SK-N-SH (cell line): ENCODE measurements around the gene ATXN2. TPM values are rescaled to one million over a fixed set of nuclear protein-coding genes. Genes with fewer than 3 reads are reported as not detected.

Experiments
- CTCF ChIA-PET: fragments of 300-600, 350-600 bp; formaldehyde crosslinking; extraction: SDS; loops from one replicate; lab custom pipeline; 2021; lab: Yijun Ruan, JAX
- POLR2A ChIA-PET: fragments of 350-600 bp; sonication (Branson Sonifier 250); formaldehyde crosslinking; extraction: SDS; loops from one replicate; lab custom pipeline; 2020; ENCODE audit warnings: antibody characterized with exemption, inconsistent platforms; lab: Yijun Ruan, JAX
- DNase-seq: peaks from one replicate; pipeline ENCODE4 v3.0.0; 2012
- H2AFZ ChIP-seq: fragments of 200-600 bp; sonication (generic); 2 replicates; pipeline ENCODE4 v1.8.1; 2016; ENCODE audit warnings: antibody characterized with exemption, mild to moderate bottlenecking, low read depth
- H3F3A ChIP-seq: fragments of 200-600 bp; sonication (generic); replicated peaks from 2 replicates; pipeline ENCODE3; 2016; ENCODE audit warnings: antibody characterized with exemption, mild to moderate bottlenecking; ENCODE audit not compliant: insufficient read depth
- H3K27ac ChIP-seq, 2 experiments: fragments of 200-500 bp in 1 of 2; fragments of 200-600 bp in 1 of 2; sonication (Bioruptor generic) in 1 of 2; sonication (generic), shearing (Covaris generic) in 1 of 2; 2 replicates each; pipeline versions ENCODE4 v1.5.1 to v1.6.1; 2014 to 2016; ENCODE audit warnings: low read depth in 2 of 2, inconsistent platforms in 1 of 2, low read length in 1 of 2, mild to moderate bottlenecking in 1 of 2, mixed read lengths in 1 of 2
- H3K27me3 ChIP-seq: fragments of 200-600 bp; sonication (generic), shearing (Covaris generic); 2 replicates; pipeline ENCODE4 v1.6.1; 2016; ENCODE audit warnings: mixed run types; ENCODE audit not compliant: insufficient read depth
- H3K36me3 ChIP-seq, 2 experiments: fragments of 200-500 bp in 1 of 2; fragments of 200-600 bp in 1 of 2; sonication (Bioruptor generic) in 1 of 2; sonication (generic) in 1 of 2; replicated peaks in 1 of 2; 2 replicates each; pipeline versions ENCODE3 to v1.5.1; 2014 to 2016; ENCODE audit warnings: low read length in 1 of 2, mild to moderate bottlenecking in 1 of 2; ENCODE audit not compliant: insufficient read depth in 2 of 2, control insufficient read depth in 1 of 2
- H3K4me1 ChIP-seq, 2 experiments: fragments of 200-500 bp in 1 of 2; fragments of 200-600 bp in 1 of 2; sonication (Bioruptor generic) in 1 of 2; sonication (generic), shearing (Covaris generic) in 1 of 2; 2 replicates each; pipeline versions ENCODE4 v1.5.1 to v1.6.1; 2014 to 2016; ENCODE audit warnings: low read depth in 1 of 2, low read length in 1 of 2, mixed run types in 1 of 2; ENCODE audit not compliant: insufficient read depth in 2 of 2, control insufficient read depth in 1 of 2
- H3K4me2 ChIP-seq: fragments of 200-600 bp; sonication (generic), shearing (Covaris generic); 2 replicates; pipeline ENCODE4 v1.6.1; 2017; ENCODE audit warnings: mixed run types
- H3K4me3 ChIP-seq, 2 experiments: fragments of 200-500 bp in 1 of 2; fragments of 200-600 bp in 1 of 2; sonication (Bioruptor generic) in 1 of 2; sonication (generic), shearing (Covaris generic) in 1 of 2; 2 replicates each; pipeline versions ENCODE4 v1.5.1 to v1.8.1; 2014 to 2016; ENCODE audit warnings: low read depth in 2 of 2, inconsistent platforms in 1 of 2, low read length in 1 of 2, mild to moderate bottlenecking in 1 of 2, mixed read lengths in 1 of 2, moderate library complexity in 1 of 2
- H3K79me2 ChIP-seq: fragments of 200-600 bp; sonication (generic); 2 replicates; pipeline ENCODE4 v1.8.1; 2017; ENCODE audit warnings: mild to moderate bottlenecking; ENCODE audit not compliant: insufficient read depth
- H3K9ac ChIP-seq: fragments of 200-600 bp; sonication (generic); 2 replicates; pipeline ENCODE4 v1.6.1; 2017; ENCODE audit warnings: mixed run types
- H3K9me2 ChIP-seq: fragments of 200-600 bp; sonication (generic); 2 replicates; pipeline ENCODE4 v1.6.1; 2017; ENCODE audit warnings: mixed run types
- H3K9me3 ChIP-seq: fragments of 200-600 bp; sonication (generic); 2 replicates; pipeline ENCODE4 v1.6.1; 2017; ENCODE audit warnings: mixed run types, mild to moderate bottlenecking, moderate library complexity
- H4K20me1 ChIP-seq: fragments of 200-600 bp; sonication (generic); 2 replicates; pipeline ENCODE4 v1.6.1; 2017; ENCODE audit warnings: mild to moderate bottlenecking, mixed run types; ENCODE audit not compliant: insufficient read depth
- CTCF ChIP-seq: fragments of 200-600 bp; sonication (generic); IDR thresholded peaks from 2 replicates; pipeline ENCODE4 v1.6.1; 2017; ENCODE audit warnings: antibody characterized with exemption, mild to moderate bottlenecking, moderate library complexity
- ELF1 ChIP-seq: IDR thresholded peaks from 2 replicates; pipeline ENCODE4 v1.4.0; 2012
- EP300 ChIP-seq, 2 experiments: IDR thresholded peaks; 2 replicates each; pipeline versions ENCODE4 v1.4.0 to v1.6.1; 2012; ENCODE audit warnings: borderline replicate concordance in 1 of 2, low read depth in 1 of 2, low read length in 1 of 2
- FOXM1 ChIP-seq: IDR thresholded peaks from 2 replicates; pipeline ENCODE4 v1.4.0; 2012; ENCODE audit warnings: low read depth, mild to moderate bottlenecking
- GABPA ChIP-seq: IDR thresholded peaks from 2 replicates; pipeline ENCODE4 v1.4.0; 2012; ENCODE audit warnings: low read depth, mild to moderate bottlenecking
- MAX ChIP-seq: IDR thresholded peaks from 2 replicates; pipeline ENCODE4 v1.4.0; 2012; ENCODE audit warnings: low read depth
- MXI1 ChIP-seq: IDR thresholded peaks from 2 replicates; pipeline ENCODE4 v1.6.1; 2012; ENCODE audit warnings: mild to moderate bottlenecking, low read depth, low read length, improper control_type of control experiment
- NRF1 ChIP-seq: IDR thresholded peaks from 2 replicates; pipeline ENCODE4 v1.6.1; 2012; ENCODE audit warnings: low read depth, mild to moderate bottlenecking, low read length
- POLR2AphosphoS5 ChIP-seq: IDR thresholded peaks from 2 replicates; pipeline ENCODE4 v1.6.1; 2012; ENCODE audit warnings: low read depth, low read length
- RAD21 ChIP-seq: IDR thresholded peaks from 2 replicates; pipeline ENCODE4 v1.6.1; 2012; ENCODE audit warnings: mild to moderate bottlenecking, low read length
- RFX5 ChIP-seq: IDR thresholded peaks from 2 replicates; pipeline ENCODE4 v1.6.1; 2012; ENCODE audit warnings: mild to moderate bottlenecking, improper control_type of control experiment, low read length
- SIN3A ChIP-seq: IDR thresholded peaks from 2 replicates; pipeline ENCODE4 v1.6.1; 2012; ENCODE audit warnings: low read depth, mild to moderate bottlenecking, low read length, moderate library complexity, borderline replicate concordance
- SMC3 ChIP-seq: IDR thresholded peaks from 2 replicates; pipeline ENCODE4 v1.6.1; 2012; ENCODE audit warnings: low read depth, low read length, improper control_type of control experiment
- TAF1 ChIP-seq: IDR thresholded peaks from 2 replicates; pipeline ENCODE4 v1.6.1; 2012; ENCODE audit warnings: low read depth, mild to moderate bottlenecking, low read length, moderate library complexity, borderline replicate concordance
- TCF12 ChIP-seq: IDR thresholded peaks from 2 replicates; pipeline ENCODE4 v1.4.0; 2012
- USF1 ChIP-seq: IDR thresholded peaks from 2 replicates; pipeline ENCODE4 v1.4.0; 2012; ENCODE audit warnings: low read depth, borderline replicate concordance
- USF2 ChIP-seq: fragments of 150-350 bp; IDR thresholded peaks from 2 replicates; pipeline ENCODE4 v1.6.1; 2017; ENCODE audit warnings: antibody characterized with exemption, low read length, low read depth, borderline replicate concordance
- WGBS: methylation state at CpG from one replicate; pipeline ENCODE4 v1.1.6; 2017; ENCODE audit warnings: low lambda C conversion rate; 5-methylcytosine and 5-hydroxymethylcytosine counted together
- polyA plus RNA-seq, 3 experiments: library from polyadenylated mRNA; depleted of rRNA; stranded (reverse); fragments of >200 nt; gene quantifications; 2 replicates each; pipeline ENCODE4 v1.2.3, GENCODE V29; 2012

ATXN2 gene
- polyA plus RNA-seq, 1 of the 3 experiments (the other 2 are of a cell fraction): 35.7 TPM

- DNase-seq: no peak
- Histone ChIP-seq H3K27ac (no peak overlapping the region), H3K4me3 (no peak overlapping the region), H2AFZ (no peak overlapping the region), H3K27me3 (no peaks in the 10 kb centered on the region), H3K4me2 (no peak overlapping the region), H3K9ac (no peak overlapping the region), H4K20me1 (peaks cover 92% of the 10 kb centered on the region), H3K9me3 (no peaks in the 10 kb centered on the region)
- WGBS: 93% methylated on average over 6 of the region's 11 CpGs
- CTCF ChIA-PET: interaction anchor here (1.0 to 1.6 kb wide), 3 partner anchors 20 to 88 kb away, joined by 3 to 9 read pairs (median 3); no protein-coding TSS in a partner anchor
- POLR2A ChIA-PET: interaction anchor here (0.6 kb wide), 1 partner anchor 938 kb away, joined by 3 read pairs; no protein-coding TSS in a partner anchor
- TF ChIP-seq RFX5 (no peak), NRF1 (no peak), MXI1 (no peak), TAF1 (no peak), SIN3A (no peak), SMC3 (no peak), TCF12 (no peak), EP300 (IDR thresholded peaks at IDR 0.05; ENCODE audit: borderline replicate concordance in 1 of 2, low read depth in 1 of 2, low read length in 1 of 2) (no peak), ELF1 (no peak)
- TF ChIP-seq, all 33 proteins: peak for 0
- peaks cover 98% of the 10 kb centered on the region for H3K79me2 ChIP-seq
- H3F3A ChIP-seq: peaks cover 5% of the 10 kb centered on the region
- peaks cover 4 to 16% of the 10 kb centered on the region in 2 experiments; a peak in 2 of 4 replicates for H3K4me1 ChIP-seq
- no peaks in the 10 kb centered on the region for H3K9me2 ChIP-seq
- H3K36me3 ChIP-seq: peaks cover 0 to 33% of the 10 kb centered on the region in 2 experiments
These were observed 174.8 kb downstream of the ATXN2 start for GRCh38 chr12:111424189-111424792.

- Histone ChIP-seq H2AFZ (no peak overlapping the region), H3K27ac (no peak overlapping the region), H3K9me3 (no peaks in the 10 kb centered on the region), H3F3A (peaks cover 10% of the 10 kb centered on the region), H3K79me2 (peaks cover 100% of the 10 kb centered on the region), H4K20me1 (peaks cover 85% of the 10 kb centered on the region), H3K9ac (no peak overlapping the region), H3K4me1 (peaks cover 0 to 15% of the 10 kb centered on the region in 2 experiments; a peak in 1 of 4 replicates), H3K36me3 (peaks cover 3 to 44% of the 10 kb centered on the region in 2 experiments), H3K9me2 (no peaks in the 10 kb centered on the region), H3K4me3 (no peak overlapping the region), H3K27me3 (no peaks in the 10 kb centered on the region), H3K4me2 (no peak overlapping the region)
- DNase-seq: no peak
- no peak for TF ChIP-seq FOXM1
- ChIA-PET POLR2A (no interaction called here), CTCF (interaction anchor here (2.9 kb wide), 1 partner anchor 24 kb away, joined by 10 read pairs; no protein-coding TSS in a partner anchor)
- WGBS: 92% methylated on average over 7 of the region's 7 CpGs
These were observed 178.6 kb downstream of the ATXN2 start for GRCh38 chr12:111420494-111420893.

GRCh38 chr12:111419784-111420183 lies 179.3 kb downstream of the ATXN2 start:
- Histone ChIP-seq H3K27me3 (no peaks in the 10 kb centered on the region), H3K36me3 (peaks cover 3 to 44% of the 10 kb centered on the region in 2 experiments), H3K4me3 (no peak overlapping the region), H3K4me2 (no peak overlapping the region), H3K79me2 (peaks cover 100% of the 10 kb centered on the region), H3K9ac (no peak overlapping the region), H3K9me2 (no peaks in the 10 kb centered on the region), H2AFZ (no peak overlapping the region), H3K27ac (no peak overlapping the region), H3K9me3 (no peaks in the 10 kb centered on the region), H3F3A (peaks cover 10% of the 10 kb centered on the region), H3K4me1 (peaks cover 0 to 10% of the 10 kb centered on the region in 2 experiments; a peak in 1 of 4 replicates), H4K20me1 (peaks cover 83% of the 10 kb centered on the region)
- CTCF ChIA-PET: interaction anchor here (2.9 kb wide), 1 partner anchor 23 kb away, joined by 10 read pairs; no protein-coding TSS in a partner anchor
- WGBS: 92% methylated on average over 5 of the region's 5 CpGs
- POLR2A ChIA-PET: no interaction called here
- no peak for DNase-seq
- TF ChIP-seq SIN3A (no peak), POLR2AphosphoS5 (no peak), USF1 (no peak), MAX (no peak), USF2 (no peak), TAF1 (no peak), CTCF (no peak), GABPA (no peak), RAD21 (no peak)
